OCI-LY1 (cell line): Measurements from ENCODE around the gene SLC5A5.

Source experiments
- H2AFZ ChIP-seq: fragments of 200-600 bp; sonication (generic), shearing (Covaris generic); 2 replicates; pipeline ENCODE4 v1.6.0; 2014; ENCODE audit warnings: antibody characterized with exemption, mild to moderate bottlenecking, low read length
- H3F3A ChIP-seq: fragments of 200-600 bp; sonication (generic), shearing (Covaris generic); 2 replicates; pipeline ENCODE4 v1.6.0; 2014; ENCODE audit warnings: mild to moderate bottlenecking, antibody characterized with exemption, low read length, moderate library complexity; ENCODE audit not compliant: insufficient read depth
- H3K27ac ChIP-seq: fragments of 200-600 bp; sonication (generic); 2 replicates; pipeline ENCODE4 v1.5.1; 2014; ENCODE audit warnings: low read length, mixed run types, mild to moderate bottlenecking, low read depth; ENCODE audit not compliant: poor library complexity, severe bottlenecking
- H3K27me3 ChIP-seq: fragments of 200-600 bp; sonication (generic); 2 replicates; pipeline ENCODE4 v1.6.0; 2014; ENCODE audit warnings: antibody characterized with exemption, mild to moderate bottlenecking, low read length, moderate library complexity; ENCODE audit not compliant: insufficient read depth
- H3K36me3 ChIP-seq: fragments of 200-600 bp; sonication (generic); 2 replicates; pipeline ENCODE4 v1.6.1; 2014; ENCODE audit warnings: mild to moderate bottlenecking, antibody characterized with exemption, low read length, moderate library complexity, mixed read lengths; ENCODE audit not compliant: insufficient read depth
- H3K4me1 ChIP-seq: fragments of 200-600 bp; sonication (generic); 2 replicates; pipeline ENCODE4 v1.5.1; 2014; ENCODE audit warnings: mild to moderate bottlenecking, low read length, moderate library complexity; ENCODE audit not compliant: insufficient read depth, severe bottlenecking
- H3K4me2 ChIP-seq: fragments of 200-600 bp; sonication (generic), shearing (Covaris generic); 2 replicates; pipeline ENCODE4 v1.6.1; 2014; ENCODE audit warnings: low read length
- H3K4me3 ChIP-seq: fragments of 200-600 bp; sonication (generic); 2 replicates; pipeline ENCODE4 v1.5.1; 2014; ENCODE audit warnings: low read length, low read depth, mild to moderate bottlenecking, mixed read lengths; ENCODE audit not compliant: poor library complexity, severe bottlenecking
- H3K79me2 ChIP-seq: fragments of 200-600 bp; shearing (Covaris generic); 2 replicates; pipeline ENCODE4 v1.6.1; 2016; ENCODE audit warnings: mixed run types, low read length, mixed read lengths; ENCODE audit not compliant: insufficient read depth
- H3K9ac ChIP-seq: fragments of 200-600 bp; sonication (generic), shearing (Covaris generic); 2 replicates; pipeline ENCODE4 v1.6.1; 2014; ENCODE audit warnings: mild to moderate bottlenecking, low read length, mixed read lengths
- H3K9me2 ChIP-seq: fragments of 200-600 bp; sonication (generic), shearing (Covaris generic); 2 replicates; pipeline ENCODE4 v1.6.1; 2014; ENCODE audit warnings: low read depth, mild to moderate bottlenecking, low read length, mixed read lengths
- H3K9me3 ChIP-seq: fragments of 200-600 bp; shearing (Covaris generic); 2 replicates; pipeline ENCODE4 v1.6.1; 2014; ENCODE audit warnings: low read length, mixed read lengths
- H4K20me1 ChIP-seq: fragments of 200-600 bp; sonication (generic), shearing (Covaris generic); 2 replicates; pipeline ENCODE4 v1.6.0; 2016; ENCODE audit warnings: mild to moderate bottlenecking, low read length; ENCODE audit not compliant: insufficient read depth
- EZH2 ChIP-seq: fragments of 200-600 bp; sonication (generic), shearing (Covaris generic); IDR thresholded peaks from 2 replicates; pipeline ENCODE4 v1.8.0; 2017; ENCODE audit warnings: borderline replicate concordance, mixed run types, mild to moderate bottlenecking, antibody characterized with exemption, low read length, moderate library complexity, mixed read lengths
- TF ChIP-seq, protein P1 (sequence below): fragments of 200-600 bp; sonication (generic), shearing (Covaris generic); IDR thresholded peaks from 2 replicates; pipeline ENCODE4 v1.5.1; 2017; ENCODE audit warnings: mild to moderate bottlenecking, antibody characterized with exemption, low read length, moderate library complexity, mixed read lengths

Gene SLC5A5

DNA sequence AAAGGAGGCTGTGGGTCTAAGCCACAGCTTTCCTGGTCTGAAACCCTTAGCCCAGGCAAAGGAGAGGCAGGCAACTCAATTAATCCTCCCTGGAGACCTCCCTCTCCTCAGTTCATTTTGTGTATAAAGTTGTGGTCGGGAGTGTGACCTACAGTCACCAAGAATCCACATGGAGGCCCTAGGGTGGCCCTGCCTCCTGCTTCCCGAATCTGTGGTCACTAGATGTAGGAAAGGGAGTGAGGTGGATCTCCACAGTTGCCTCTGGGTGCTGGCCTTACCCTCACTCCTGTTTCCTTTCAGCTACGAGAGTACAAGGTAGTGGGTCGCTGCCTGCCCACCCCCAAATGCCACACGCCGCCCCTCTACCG lies 10.8 kb upstream of the SLC5A5 start:
- no peaks in the 10 kb centered on the region for H4K20me1 ChIP-seq

DNA sequence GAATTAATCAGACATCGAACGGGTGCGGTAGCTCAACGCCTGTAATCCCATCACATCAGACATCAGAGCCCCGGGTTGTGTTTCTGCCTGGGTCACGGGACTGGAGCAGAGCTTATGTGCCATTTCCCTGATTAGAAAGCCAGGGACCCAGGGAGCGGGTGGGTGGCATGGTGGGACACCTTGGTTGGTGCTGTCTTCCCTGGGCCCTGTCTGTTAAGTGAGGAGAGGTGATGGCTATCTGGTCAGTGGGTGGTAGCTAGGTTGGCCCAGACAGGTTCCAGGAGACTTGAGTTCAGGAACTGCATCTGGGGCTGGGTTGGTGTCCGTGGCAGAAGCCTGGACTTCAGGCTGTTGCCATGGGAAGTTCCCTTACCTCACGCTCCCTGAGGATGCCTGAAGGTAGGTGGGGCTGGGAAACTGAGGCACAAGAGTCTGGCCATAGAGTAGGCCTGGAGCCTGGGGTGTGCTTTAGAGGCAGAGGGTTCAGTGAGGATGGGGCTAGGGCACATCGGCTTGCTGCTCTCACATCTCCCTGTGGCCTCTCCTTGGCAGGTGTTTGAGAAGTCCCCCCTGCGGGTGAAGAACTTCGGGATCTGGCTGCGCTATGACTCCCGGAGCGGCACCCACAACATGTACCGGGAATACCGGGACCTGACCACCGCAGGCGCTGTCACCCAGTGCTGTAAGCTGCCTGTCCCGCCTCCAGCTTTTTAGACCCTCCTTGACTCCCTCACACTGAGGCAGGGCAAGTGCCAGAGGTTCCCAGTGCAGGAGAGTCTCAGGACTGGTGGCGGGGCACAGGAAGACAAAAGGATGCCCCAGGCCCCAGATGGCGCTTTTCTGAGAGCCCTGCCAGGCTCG lies 10.0 kb upstream of the SLC5A5 start:
- no peak overlapping the region for H3K27ac ChIP-seq
- 0 out of 2 replicates have a peak, but pooled peaks cover 6% of the 10 kb centered on the region for H3F3A ChIP-seq
- peaks cover 58% of the 10 kb centered on the region for H3K36me3 ChIP-seq
- H4K20me1 ChIP-seq: no peaks in the 10 kb centered on the region
- H3K9me2 ChIP-seq: no peaks in the 10 kb centered on the region
- H3K79me2 ChIP-seq: peaks cover 19% of the 10 kb centered on the region
- no peaks in the 10 kb centered on the region for H3K27me3 ChIP-seq
- peaks cover 25% of the 10 kb centered on the region for H3K4me1 ChIP-seq
- H3K9me3 ChIP-seq: no peaks in the 10 kb centered on the region
- TF ChIP-seq EZH2: no peak
- TF ChIP-seq, protein P1, sequence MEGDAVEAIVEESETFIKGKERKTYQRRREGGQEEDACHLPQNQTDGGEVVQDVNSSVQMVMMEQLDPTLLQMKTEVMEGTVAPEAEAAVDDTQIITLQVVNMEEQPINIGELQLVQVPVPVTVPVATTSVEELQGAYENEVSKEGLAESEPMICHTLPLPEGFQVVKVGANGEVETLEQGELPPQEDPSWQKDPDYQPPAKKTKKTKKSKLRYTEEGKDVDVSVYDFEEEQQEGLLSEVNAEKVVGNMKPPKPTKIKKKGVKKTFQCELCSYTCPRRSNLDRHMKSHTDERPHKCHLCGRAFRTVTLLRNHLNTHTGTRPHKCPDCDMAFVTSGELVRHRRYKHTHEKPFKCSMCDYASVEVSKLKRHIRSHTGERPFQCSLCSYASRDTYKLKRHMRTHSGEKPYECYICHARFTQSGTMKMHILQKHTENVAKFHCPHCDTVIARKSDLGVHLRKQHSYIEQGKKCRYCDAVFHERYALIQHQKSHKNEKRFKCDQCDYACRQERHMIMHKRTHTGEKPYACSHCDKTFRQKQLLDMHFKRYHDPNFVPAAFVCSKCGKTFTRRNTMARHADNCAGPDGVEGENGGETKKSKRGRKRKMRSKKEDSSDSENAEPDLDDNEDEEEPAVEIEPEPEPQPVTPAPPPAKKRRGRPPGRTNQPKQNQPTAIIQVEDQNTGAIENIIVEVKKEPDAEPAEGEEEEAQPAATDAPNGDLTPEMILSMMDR: no peak
- peak overlapping the region; percentile 76 for H3K4me3 ChIP-seq
- H2AFZ ChIP-seq: no peak overlapping the region
- peak overlapping the region; percentile 87 for H3K4me2 ChIP-seq
- peak overlapping the region; percentile 90 for H3K9ac ChIP-seq

More for the DNA sequence above, 10.8 kb upstream of the SLC5A5 start:
- no peaks in the 10 kb centered on the region for H3K9me2 ChIP-seq
- H3K36me3 ChIP-seq: peaks cover 58% of the 10 kb centered on the region
- TF ChIP-seq, protein P1: no peak
- no peak for TF ChIP-seq EZH2
- H3F3A ChIP-seq: 0 out of 2 replicates have a peak, but pooled peaks cover 6% of the 10 kb centered on the region
- peak overlapping the region; percentile 87 for H3K4me2 ChIP-seq
- no peaks in the 10 kb centered on the region for H3K27me3 ChIP-seq
- H3K4me3 ChIP-seq: peak overlapping the region; percentile 76
- no peak overlapping the region for H2AFZ ChIP-seq
- H3K27ac ChIP-seq: peak overlapping the region; percentile 29
- peaks cover 25% of the 10 kb centered on the region for H3K4me1 ChIP-seq
- H3K9me3 ChIP-seq: no peaks in the 10 kb centered on the region
- H3K9ac ChIP-seq: peak overlapping the region; percentile 90
- H3K79me2 ChIP-seq: peaks cover 19% of the 10 kb centered on the region

DNA sequence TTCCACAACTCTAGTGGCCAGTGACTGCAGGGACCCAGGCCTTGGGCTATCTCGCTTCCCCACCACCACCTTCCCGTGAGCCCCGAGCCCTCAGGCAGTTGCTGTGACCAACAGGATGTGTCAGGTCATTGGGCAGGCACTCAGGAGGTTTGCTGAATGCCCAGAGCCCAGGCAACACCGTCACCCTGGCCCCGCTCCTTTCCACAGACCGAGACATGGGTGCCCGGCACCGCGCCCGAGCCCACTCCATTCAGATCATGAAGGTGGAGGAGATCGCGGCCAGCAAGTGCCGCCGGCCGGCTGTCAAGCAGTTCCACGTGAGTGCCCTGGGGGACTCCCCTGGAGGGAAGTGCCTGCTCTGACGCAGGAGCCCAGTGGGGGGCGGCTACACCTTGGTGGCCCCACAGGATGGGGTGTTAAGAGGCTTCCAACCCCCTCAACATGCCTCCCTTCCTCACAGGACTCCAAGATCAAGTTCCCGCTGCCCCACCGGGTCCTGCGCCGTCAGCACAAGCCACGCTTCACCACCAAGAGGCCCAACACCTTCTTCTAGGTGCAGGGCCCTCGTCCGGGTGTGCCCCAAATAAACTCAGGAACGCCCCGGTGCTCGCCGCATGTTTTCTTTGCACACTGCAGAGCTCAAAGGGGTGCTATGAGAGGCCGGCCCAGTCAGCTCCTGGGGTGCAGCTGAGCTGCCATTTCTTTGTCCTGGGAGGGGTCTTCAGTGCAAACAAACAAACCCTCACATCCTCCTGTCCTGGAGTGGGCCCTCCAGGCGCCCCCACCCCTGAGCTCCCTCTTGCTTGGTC lies 8.8 kb upstream of the SLC5A5 start:
- no peak overlapping the region for H3K4me3 ChIP-seq
- no peak overlapping the region for H3K27ac ChIP-seq
- 0 out of 2 replicates have a peak overlapping the region, but pooled peaks have one; percentile 5 for H3K4me2 ChIP-seq
- no peaks in the 10 kb centered on the region for H4K20me1 ChIP-seq
- H3K9ac ChIP-seq: no peak overlapping the region
- H3K9me3 ChIP-seq: no peaks in the 10 kb centered on the region
- H2AFZ ChIP-seq: no peak overlapping the region
- peaks cover 58% of the 10 kb centered on the region for H3K36me3 ChIP-seq
- no peaks in the 10 kb centered on the region for H3K27me3 ChIP-seq
- peaks cover 25% of the 10 kb centered on the region for H3K4me1 ChIP-seq
- TF ChIP-seq, protein P1: no peak
- TF ChIP-seq EZH2: no peak
- H3K9me2 ChIP-seq: no peaks in the 10 kb centered on the region
- H3F3A ChIP-seq: 0 out of 2 replicates have a peak, but pooled peaks cover 6% of the 10 kb centered on the region
- H3K79me2 ChIP-seq: peaks cover 19% of the 10 kb centered on the region
